SH-SY5Y (cell line): ENCODE measurements around the gene FBN1.

Experiments
- GATA2 ChIP-seq: IDR thresholded peaks from 2 replicates; pipeline ENCODE4 v1.6.1; 2011; ENCODE audit warnings: mild to moderate bottlenecking, low read depth, low read length
- GATA3 ChIP-seq: IDR thresholded peaks from 2 replicates; pipeline ENCODE4 v1.6.1; 2011; ENCODE audit warnings: low read depth, mild to moderate bottlenecking, low read length, moderate library complexity

GRCh38 chr15:48584812-48585563 is 60.5 kb downstream of the FBN1 start:
- no peak for TF ChIP-seq GATA3
- TF ChIP-seq GATA2 = no peak
